ENCODE data around the gene PKNOX2.

GRCh38 chr11:125170001-125170509, 5.5 kb downstream of the PKNOX2 start:
- TF ChIP-seq CTCF (conservative IDR thresholded peaks at IDR 0.05; ENCODE audit: low read length) (no peak), EZH2phosphoT487 (IDR thresholded peaks at IDR 0.05; ENCODE audit: borderline replicate concordance, low read depth, low read length) (no peak)

All from OCI-LY7 (cell line).